ENCODE measurements around the gene CNDP1.
"Not testable (repeated sequence)": the region's sequence is repeated elsewhere in the genome, so short reads cannot be mapped to it uniquely, and the experiment has no call there.

CNDP1 gene, protein sequence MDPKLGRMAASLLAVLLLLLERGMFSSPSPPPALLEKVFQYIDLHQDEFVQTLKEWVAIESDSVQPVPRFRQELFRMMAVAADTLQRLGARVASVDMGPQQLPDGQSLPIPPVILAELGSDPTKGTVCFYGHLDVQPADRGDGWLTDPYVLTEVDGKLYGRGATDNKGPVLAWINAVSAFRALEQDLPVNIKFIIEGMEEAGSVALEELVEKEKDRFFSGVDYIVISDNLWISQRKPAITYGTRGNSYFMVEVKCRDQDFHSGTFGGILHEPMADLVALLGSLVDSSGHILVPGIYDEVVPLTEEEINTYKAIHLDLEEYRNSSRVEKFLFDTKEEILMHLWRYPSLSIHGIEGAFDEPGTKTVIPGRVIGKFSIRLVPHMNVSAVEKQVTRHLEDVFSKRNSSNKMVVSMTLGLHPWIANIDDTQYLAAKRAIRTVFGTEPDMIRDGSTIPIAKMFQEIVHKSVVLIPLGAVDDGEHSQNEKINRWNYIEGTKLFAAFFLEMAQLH

DNA sequence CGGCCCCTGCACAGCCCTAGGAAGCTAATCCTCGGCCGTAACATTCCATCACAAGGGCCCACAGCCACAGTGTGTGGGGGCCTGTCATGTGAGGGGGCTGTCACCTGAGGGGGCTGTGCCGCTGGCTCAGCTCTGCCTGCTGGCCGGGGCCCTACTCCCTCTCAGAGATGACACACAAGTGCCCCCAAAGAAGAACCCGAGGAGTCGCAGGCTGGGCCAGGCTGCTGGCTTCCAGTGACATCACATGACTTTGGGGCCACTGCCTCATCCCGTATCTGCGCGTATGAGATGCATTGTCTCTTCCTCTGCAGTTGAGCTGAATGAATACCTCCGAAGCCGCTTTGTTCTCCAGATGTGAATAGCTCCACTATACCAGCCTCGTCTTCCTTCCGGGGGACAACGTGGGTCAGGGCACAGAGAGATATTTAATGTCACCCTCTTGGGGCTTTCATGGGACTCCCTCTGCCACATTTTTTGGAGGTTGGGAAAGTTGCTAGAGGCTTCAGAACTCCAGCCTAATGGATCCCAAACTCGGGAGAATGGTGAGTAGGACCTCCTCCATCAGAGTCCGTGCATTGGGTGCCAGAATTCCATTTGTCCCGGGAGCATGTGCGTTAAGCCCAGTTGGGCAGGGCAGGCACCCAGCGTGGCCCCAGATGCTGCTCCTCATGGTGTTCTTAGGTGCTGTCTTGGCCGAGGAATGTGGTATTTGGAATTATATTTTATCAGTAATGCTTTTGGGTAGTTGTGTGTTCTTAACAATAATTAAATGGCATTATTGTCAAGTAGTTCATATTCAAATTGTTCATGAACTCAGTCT, at the start of gene CNDP1:
CNDP1 (plus strand) TSS at position 351 of the 820 bp plus-strand sequence; CDS start at position 519, 168 bp downstream.
- no peak for DNase-seq

DNA sequence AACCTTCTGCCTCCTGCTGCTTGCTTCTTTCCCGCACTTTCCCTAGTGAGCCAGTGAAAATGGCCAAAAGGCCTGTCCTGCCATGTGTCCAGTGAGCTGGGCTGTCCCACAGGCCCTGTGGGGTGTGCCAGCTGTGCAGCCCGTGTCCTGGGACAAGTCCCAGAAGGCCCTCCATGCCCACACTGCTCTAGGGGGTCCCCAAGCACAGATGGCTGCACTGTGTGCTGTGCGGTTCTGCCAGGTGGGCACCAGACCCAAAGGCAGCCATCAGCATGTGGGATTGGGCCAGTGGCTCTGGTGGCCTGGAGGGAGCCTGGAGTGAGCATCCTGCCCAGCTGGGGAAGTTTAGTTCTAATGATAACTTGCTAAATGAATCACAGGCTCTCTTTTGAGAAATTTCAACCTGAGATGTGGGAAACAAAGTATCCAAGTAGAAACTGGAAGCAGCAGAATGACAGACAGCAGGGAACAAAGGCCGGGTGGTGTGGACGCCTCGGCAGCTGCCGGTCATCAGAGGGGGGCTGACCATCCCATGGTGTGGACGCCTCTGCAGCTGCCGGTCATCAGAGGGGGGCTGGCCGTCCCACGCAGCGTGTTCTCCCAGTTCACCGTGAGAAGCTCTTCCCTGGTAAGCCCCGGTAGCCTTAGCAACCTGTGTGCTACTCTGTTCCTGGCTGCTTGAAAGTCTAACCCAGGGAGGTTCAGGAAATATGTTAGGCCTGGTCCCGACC, 48.0 kb upstream of the CNDP1 start:
- no peak for DNase-seq

DNA sequence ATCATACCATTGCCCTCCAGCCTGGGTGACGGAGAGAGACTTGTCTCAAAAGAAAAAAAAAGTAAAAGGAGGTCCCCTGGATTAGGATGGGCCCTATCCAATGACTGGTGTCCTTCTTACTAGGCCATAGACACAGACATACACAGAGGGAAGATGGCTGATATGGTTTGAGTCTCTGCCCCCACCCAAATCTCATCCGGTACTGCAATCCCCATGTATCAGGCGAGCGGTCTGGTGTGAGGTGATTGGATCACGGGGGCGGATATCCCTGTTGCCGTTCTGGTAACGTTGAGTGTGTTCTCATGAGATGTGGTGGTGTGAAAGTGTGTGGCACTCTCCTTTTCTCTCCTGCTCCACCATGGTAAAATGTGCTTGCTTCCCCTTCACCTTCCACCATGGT, 45.9 kb upstream of the CNDP1 start:
- no peak for DNase-seq

DNA sequence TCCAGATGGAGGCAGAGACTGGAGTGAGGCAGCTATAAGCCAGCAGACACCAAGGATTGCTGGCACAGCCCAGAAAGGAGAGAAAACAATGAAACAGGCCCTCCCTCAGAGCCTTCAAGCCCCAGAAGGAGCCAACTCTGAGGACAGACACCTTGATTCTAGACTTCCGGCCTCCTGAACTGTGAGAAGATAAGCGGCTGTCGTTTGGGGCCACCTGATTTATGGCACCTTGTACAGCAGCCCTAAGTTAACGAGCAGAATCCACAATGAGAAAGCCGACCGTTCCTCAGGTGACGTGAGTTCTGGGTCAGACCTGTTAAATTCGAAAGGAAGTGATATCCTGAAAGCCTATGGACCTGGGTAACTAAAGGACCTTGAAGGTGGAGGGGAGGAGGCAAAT, 45.4 kb upstream of the CNDP1 start:
- no peak for DNase-seq

DNA sequence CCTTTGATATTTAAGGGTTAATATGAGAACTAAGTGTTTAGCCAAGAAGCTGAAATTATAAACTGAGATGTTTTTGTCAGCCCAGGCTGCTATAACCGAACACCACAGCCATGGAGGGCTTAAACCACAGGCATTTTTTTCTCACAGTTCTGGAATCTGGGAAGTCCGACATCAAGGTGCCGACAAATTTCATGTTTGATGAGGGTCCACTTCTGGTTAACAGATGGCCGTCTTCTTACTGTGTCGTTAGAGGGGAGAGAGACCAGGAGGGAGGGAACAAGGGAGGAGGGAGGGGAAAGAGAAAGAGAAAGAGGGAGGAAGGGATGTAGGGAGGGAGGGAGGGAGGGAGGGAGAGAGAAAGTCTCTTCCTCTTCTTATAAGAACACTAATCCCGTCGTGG, 44.6 kb upstream of the CNDP1 start:
- no peak for DNase-seq

DNA sequence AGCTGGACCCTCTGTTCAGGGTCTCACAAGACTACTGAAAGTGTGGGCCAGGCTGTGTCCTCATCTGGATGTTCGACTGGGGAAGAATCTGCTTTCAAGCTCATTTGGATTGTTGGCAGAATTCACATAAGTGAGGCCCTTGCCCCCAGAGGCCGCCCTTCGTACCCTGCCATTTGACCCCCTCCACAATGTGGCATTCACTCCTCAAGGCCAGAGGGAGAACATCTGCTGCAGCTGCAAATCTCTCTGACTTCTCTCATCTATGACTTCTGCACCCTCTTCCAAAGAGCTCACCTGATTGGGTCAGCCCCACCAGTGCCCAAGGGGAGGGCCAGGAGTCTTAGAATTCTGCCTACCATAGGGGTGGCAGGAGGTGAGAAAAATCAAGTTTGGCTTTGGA, 42.0 kb upstream of the CNDP1 start:
- no peak for DNase-seq

DNA sequence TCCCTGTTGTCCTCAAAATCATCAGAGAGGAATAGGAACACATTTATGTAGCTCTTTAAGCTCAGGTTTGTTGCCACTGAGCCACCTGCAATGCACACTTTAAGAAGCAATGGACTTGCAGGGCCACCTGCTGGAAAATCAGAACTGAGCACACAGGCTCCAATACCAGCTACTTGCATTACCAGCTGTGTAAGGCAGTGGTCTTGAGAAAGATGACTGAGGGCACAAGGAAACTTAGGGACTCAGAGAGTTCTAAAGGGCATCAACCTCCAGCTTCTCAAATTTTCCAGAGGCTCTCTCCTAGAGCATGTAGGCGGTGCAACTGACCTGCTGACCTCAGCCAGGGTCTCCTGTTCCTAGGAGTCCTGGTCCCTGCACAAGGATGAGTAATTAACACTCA, 40.6 kb upstream of the CNDP1 start:
- DNase-seq = peak; percentile 48

DNA sequence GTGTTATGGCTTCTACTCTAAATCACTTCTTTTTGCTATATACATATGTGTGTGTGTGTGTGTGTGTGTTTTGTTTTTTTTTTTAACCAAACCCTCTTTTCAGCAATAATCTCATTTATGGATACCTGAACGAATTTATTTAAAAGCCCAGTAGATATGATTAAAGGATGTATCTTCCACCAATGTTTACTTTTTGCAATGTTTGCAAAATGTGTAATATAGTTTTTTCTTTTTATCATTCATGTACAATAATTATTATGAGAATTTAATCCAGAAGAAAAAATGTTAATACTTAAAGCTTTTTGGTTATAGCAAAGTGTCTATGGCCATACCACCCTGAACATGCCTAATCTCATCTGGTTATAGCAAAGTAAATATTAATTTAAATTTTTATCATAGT, 39.8 kb upstream of the CNDP1 start:
- DNase-seq = no peak

DNA sequence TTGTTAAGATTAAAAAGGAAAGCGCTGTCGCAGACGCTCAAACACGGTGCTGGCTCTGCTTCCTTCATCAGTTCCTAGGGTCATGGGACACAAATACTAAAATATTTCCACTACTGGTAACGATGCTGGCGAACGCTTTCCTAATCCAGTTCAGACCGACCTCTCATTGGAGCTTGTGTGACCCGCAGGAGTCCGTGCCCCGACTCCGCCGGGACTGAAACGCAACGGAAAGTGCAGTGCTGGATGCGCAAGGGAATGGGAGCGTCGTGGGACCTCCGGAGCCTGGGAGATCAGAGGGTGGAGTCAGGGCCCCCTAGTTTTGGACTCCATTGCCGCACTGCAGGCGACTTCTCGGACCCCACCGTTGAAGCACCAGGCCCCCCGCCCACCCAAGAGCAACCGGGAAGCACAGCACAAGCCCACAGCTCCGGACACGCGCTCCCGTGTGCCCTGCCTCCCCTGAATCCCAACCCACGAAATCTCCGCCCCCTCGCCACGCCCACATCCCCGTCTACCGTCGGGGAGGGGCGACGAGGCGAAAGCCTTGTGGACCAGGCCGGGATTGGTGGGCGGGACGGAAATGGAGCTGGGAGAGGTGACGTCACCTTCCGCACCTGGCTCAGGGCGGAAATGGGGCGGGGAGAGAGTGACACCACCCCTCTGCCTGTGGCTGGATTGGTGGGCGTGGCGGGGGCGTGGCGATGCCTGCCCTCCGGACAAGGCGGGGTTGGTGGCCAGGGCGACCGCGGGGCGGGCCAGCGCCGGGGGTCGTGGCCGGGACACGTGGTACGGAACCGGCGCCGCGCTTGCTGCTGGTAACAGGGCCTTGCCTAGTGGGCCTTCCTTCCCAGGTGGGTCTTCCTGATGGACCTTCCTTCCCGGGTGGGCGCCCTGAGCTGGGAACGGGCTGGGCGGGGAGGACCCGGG, 38.5 kb upstream of the CNDP1 start, which contains the start of gene CNDP2:
CNDP2 (plus strand) TSS at position 783 of the 927 bp plus-strand sequence. CDS start 3,611 bp downstream, outside the sequence.
- peak; percentile 97 for DNase-seq

DNA sequence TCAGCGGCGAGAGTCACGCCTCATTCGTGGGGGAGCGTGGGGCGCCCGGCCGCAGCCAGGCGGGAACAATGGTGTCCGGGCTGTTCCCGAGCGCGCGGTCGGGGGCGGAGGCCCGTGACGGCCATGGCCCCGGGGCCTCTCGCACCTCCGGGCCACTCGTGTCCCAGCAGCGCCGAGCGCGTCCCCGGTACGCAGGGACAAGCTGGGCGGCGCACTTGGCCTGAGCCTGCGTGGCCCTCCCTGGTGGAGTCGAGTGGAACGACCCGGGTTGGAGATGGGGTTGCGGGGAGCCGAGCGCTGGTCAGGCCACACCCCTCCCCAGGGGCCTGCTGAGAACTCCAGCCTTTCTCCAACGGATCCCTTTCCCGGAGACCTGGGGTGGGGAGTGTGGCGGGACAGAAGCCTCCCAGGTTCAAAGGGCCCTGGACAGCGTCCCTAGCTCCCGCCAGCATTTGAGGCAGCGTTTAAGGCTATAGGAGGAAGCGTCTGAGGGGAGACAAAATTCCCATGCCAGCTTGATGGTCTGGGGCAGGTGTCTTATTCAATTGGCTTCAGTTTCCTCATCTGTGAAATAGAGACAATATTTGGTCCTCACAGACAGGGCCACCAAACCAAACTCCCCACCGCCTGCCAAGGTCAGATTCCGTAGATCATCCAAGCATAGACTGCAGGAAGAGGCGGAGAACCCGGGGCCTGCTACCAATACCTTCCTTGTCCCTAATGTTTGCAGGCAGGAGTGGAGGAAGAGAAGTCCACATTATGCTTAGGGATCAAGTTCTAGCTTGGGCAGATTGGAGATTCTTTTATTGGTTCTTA, 37.6 kb upstream of the CNDP1 start:
- DNase-seq = no peak

DNA sequence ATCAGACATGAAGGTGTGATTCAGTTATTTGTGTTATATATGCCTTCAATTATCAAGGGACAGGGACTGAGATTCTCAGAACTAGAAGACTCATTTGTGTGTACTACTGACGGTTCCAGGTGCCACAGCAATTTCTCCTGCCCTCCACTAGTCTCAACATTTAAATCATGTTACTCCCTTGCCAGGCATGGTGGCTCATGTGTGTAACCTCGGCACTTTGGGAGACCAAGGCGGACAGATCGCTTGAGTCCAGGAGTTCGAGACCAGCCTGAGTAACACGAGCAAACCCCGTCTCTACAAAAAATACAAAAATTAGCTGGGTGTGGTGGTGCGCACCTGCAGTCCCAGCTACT, 37.0 kb upstream of the CNDP1 start:
- DNase-seq = no peak

DNA sequence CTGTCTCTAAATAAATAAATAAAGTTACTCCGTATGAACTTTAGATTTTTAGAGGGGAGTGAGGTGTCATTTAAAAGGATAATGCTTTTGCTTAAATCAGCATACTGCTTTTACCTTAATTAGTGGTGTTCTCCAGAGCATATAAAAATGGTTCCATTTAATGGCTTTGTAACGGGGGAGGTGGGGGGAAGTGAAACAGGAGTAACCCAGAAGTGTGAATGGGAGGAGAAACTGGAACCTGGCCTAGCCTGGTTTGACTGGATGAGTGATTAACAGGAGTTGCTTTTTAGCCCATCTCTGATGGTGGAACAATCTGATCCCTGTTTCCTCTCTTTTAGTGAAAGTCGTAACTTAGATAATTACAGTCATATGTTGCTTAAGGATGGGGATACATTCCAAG, 36.5 kb upstream of the CNDP1 start:
- no peak for DNase-seq

DNA sequence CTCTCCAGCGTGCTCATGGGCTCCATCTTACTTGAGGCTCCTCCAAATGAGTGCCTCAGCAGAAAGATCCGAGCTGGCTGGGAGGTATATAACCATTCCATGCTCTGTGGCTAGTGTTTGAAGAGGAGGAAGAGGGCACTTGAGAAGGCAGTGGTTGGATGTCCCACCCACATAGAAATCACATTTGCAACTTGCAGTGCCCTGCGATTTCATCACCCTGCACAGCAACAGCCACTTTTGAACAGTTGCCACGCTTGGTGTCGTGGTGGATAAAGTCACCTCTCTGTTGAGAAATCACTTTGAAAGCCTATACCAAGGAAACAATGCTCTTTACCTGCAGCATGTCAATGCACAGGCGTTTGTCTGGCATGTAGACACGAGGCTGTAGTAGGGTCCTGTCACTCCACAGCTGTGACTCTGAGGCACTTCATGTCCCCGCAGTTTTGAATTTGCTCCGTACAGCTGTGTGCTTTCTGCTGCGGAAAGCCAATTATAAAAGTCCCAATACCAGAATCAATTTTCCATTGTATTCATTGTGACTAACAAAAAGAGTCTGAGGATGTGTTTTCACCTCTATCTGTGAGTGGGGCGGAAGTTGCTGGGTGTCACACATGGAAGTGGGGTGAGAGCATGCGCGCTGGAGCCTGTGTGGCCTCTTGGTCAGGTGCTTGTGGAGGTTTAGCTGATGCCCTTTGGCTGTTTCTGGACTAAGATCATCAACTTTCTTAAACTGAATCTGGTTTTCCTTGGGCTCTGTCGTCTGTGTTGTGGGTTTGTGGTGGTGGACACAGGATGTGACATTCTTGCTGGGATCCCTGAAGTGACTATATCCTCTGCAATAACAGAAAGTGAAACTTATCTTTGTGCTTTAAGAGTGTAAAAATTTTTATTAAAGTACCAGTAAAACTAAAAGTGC, 35.3 kb upstream of the CNDP1 start:
- peak; percentile 68 for DNase-seq

DNA sequence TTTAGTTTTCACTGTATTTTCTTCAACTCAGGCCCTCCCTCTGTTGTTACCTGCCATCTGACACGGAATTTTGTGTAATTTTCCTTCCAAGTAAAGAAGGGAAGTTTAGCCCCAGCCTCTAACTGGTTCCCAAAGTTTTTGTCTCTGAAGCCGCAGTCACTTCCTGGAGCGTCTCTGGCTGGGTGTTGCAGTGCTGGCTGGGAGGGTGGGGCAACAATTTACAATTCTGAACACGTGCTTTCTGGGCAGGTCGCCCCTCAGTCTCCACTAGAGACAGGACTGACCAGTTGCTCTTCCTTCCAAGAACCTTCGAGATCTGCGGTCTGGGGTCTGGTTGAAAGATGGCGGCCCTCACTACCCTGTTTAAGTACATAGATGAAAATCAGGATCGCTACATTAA, 34.7 kb upstream of the CNDP1 start:
- DNase-seq = peak; percentile 29

DNA sequence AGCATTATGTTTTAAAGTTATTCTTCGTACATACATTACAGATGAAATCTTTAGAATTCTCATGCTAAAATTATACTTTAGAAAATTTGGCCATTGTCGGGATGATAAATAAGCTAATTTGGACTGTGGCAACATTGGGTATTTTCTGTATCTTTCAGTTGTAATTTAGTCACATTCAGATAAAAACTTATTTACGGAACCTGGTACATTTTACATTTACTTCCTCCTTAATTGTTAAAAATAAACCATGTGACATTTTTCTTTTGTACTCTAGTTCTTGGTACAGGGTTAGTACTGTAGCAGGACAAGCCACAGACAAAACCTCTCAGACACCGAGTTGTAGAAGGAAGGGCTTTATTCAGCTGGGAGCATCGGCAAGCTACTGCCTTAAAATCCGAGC, 33.9 kb upstream of the CNDP1 start:
- no peak for DNase-seq

DNA sequence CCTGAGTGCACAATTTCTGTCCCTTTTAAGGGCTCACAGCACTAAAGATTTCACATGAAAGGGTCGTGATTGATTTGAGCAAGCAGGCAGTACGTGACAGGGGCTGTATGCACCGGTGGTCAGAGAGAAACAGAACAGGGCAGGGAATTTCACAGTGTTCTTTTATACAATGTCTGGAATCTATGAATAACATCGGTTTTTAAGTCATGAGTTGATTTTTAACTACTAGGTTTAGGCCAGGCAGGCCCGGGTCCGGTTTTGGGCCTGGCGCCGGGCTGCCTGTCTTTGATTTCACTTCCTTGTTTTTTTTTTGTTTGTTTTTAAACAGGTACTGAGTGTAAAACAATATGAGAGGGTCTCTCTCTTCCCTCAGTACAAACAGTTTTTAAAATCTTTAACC, 33.5 kb upstream of the CNDP1 start:
- not testable (repeated sequence) for DNase-seq

DNA sequence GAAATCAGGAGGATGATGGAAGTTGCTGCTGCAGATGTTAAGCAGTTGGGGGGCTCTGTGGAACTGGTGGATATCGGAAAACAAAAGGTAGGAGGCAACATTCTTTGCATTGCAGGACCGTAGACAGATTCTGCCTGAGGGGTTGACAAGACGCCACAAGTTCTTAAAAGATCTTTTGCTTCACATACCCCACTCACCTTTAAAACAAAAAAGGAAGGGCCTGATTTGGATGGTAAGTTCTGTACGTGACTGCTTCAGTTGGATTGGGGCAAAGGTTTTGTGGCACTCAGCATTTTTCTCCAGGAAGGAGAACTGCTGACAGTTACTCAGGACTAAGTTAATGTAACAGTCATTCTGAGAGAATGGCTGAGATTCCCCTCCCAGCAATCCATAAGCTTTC, 32.9 kb upstream of the CNDP1 start:
- no peak for DNase-seq

DNA sequence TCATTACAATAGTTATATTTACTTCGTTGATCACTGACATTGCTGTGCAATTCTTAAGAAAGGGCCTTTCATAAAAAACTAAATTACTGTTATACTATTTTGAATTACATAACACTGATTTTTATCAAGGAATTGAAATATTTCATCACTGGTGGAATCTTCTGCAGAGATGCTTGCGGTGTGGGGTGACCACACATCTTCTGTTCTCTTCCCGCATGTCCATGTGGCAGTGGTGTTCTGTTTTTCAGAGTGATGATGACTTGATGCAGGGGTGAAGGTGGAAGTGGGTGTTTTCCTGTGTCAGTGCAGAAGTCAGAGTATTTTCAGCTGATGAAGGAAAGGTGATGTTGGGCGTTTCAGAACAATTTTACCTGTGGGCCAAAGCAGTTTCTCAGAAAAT, 31.2 kb upstream of the CNDP1 start:
- DNase-seq = no peak

DNA sequence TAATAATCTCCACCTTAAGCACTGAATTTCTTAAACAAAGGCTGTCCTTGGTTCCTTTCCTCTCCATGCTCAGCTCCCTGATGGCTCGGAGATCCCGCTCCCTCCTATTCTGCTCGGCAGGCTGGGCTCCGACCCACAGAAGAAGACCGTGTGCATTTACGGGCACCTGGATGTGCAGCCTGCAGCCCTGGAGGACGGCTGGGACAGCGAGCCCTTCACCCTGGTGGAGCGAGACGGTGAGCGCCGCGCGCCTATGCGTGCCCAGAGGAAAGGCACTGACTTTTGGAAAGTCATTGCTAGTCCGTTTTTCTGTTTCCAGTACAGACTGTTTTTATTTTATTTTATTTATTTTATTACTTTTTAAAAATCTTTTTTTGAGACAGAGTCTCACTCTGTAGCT, 28.5 kb upstream of the CNDP1 start:
- DNase-seq = no peak

DNA sequence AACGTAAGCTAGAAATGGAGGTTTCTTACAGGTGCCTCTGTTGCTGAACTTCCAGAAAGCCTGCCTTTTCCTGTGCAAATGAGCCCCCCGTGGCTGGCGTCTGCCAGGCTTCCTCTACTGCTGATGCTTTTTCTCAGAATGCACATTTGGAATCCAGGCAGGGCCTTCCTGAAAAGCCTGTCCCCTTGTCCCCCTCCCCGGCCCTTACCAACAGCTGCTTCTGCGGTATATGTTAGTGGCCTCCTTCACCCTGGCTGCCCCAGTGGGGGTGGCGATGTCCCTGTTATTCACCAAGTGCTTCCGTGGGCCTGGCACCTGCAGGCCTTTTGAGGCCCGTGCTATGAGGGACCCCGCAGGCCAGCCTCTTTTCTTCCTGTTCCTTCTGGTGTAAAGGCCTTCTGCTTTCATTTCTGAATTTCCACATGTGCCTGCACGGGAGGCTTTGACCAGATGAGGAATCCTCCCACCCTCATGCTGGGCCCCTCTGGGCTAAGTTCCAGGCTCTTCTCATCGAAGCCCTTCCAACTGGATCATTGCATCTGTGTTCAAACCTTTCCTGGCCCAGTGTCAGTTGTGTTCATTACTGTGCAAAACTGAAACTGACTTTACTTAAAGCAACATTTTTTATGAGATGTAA, 27.7 kb upstream of the CNDP1 start:
- DNase-seq = no peak

All from activated effector memory CD4-positive, alpha-beta T cell treated with Interleukin-2 at 50 U/mL for 16 hours (primary cell).